Pulmonary artery endothelial cell (primary cell): Measurements from ENCODE around the gene CCDC93. TPM values are rescaled to one million over a fixed set of nuclear protein-coding genes. Genes with fewer than 3 reads are reported as not detected.

Experiments
- DNase-seq: peaks from one replicate; pipeline ENCODE4 v3.0.0-alpha.2; 2011; ENCODE audit warnings: low read depth, low spot score
- total RNA-seq: library from RNA; depleted of rRNA; stranded (reverse); fragments of >200 nt; gene quantifications from 2 replicates; pipeline ENCODE4 v1.2.3, GENCODE V29; 2014

The CCDC93 gene
- total RNA-seq, 1 donor from 2014 or later: 24.9 TPM

DNA sequence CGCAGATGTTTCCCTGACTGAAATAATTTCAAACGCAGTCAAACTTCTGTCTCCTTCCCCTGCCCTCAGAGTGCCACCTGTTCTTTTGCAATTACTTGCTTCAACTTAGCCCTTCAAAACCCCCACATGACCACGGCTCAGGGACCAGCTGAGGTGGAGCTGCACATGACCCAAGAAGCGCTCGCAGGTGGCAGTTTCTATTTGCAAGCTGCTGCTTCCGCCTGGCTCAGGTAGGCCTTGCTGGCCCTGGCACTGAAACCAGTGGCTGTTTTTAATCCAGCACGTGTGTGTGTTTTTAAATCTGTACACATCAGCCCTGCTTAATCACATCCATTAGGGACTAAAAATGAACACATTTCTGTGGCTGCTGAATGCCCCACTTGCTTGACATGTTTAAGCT, 95.3 kb downstream of the CCDC93 start:
- DNase-seq: no peak

- no peak for DNase-seq
These were observed 96.5 kb downstream of the CCDC93 start for GRCh38 chr2:117917223-117917917.

GRCh38 chr2:117902933-117903332, 110.9 kb downstream of the CCDC93 start:
- no peak for DNase-seq

GRCh38 chr2:117888897-117889296, 125.0 kb downstream of the CCDC93 start:
- DNase-seq: no peak

- no peak for DNase-seq
These were observed 128.6 kb downstream of the CCDC93 start for GRCh38 chr2:117885308-117885707.

GRCh38 chr2:117879003-117879402, 134.9 kb downstream of the CCDC93 start:
- DNase-seq: no peak

DNA sequence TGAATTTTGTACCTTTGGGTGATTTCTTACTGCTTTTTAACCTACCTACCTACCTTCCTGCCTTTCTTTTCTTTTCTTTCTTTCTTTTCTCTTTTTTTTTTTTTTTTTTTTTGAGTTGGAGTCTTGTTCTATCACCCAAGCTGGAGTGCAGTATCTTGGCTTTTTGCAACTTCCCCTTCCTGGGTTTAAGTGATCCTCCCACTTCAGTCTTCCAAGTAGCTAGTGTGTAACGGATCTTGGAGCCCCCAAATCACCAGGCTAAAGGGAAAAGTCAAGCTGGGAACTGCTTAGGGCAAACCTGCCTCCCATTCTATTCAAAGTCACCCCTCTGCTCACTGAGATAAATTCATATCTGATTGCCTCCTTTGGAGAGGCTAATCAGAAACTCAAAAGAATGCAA, 138.1 kb downstream of the CCDC93 start:
- DNase-seq: no peak

Other genes starting within 250 kb of the CCDC93 start
- gene DDX18, start 199.4 kb downstream of the CCDC93 start, total RNA-seq: 55.9 and 69.6 TPM in 2 replicates
- gene INSIG2, start 74.4 kb upstream of the CCDC93 start, total RNA-seq: 23.9 and 31.2 TPM in 2 replicates